ENCODE results near the gene RITA1. TPM values are rescaled to one million over a fixed set of nuclear protein-coding genes. Genes with fewer than 3 reads are reported as not detected.

Gene RITA1
- total RNA-seq, 1 experiment from 2014 or later, result 20.7 TPM

DNA sequence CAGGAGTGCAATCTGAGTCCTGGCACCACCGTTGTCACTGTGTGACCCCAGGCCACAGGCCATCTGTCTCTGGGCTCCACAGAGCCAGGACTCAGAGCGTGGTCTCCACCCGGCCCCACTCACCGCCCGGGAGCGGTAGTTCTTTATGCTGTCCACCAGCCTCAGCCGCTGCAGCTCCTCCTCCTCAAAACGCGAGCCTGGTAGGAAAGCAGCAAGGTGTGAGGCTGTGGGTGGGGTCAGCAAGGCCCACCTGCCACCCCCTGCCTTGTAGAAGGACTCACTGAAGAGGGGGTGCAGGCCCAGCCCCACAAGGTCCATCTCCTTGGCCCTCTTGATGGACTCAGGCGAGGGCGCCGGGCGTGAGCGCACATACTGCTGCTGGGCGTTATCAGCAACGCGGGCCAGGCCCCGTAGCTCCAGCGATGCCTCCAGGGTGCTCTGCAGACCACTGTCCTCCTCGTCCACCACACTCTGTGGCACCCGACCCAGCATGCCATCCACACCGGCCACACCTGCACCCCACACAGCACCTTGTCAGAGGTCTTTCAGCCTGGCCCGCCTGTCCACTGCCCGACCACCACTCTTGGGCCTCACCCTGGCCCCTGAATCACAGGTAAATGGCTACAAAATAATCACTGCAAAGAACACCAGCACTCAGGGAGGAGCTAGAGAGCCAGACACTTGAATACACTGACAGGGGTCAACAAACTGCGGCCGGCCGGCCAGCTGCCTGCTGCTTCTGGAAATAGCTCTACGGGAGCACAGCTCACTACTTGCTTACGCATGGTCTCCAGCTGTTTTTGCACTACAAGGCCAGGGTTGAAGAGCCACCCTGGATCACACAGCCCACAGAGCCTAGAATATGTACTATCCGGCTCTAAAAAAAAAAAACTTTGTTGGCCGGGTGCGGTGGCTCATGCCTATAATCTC lies 19.7 kb upstream of the RITA1 start (continued):
- TF ChIP-seq, protein P1, sequence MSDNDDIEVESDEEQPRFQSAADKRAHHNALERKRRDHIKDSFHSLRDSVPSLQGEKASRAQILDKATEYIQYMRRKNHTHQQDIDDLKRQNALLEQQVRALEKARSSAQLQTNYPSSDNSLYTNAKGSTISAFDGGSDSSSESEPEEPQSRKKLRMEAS (IDR thresholded peaks at IDR 0.05), result no peak
- TF ChIP-seq ZNF274 (IDR thresholded peaks at IDR 0.05; ENCODE audit: low read depth, low read length) (no peak), RAD21 (IDR thresholded peaks at IDR 0.05; ENCODE audit: low read depth) (no peak)
- TF ChIP-seq, protein P2, sequence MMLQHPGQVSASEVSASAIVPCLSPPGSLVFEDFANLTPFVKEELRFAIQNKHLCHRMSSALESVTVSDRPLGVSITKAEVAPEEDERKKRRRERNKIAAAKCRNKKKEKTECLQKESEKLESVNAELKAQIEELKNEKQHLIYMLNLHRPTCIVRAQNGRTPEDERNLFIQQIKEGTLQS (IDR thresholded peaks at IDR 0.05), result no peak

DNA sequence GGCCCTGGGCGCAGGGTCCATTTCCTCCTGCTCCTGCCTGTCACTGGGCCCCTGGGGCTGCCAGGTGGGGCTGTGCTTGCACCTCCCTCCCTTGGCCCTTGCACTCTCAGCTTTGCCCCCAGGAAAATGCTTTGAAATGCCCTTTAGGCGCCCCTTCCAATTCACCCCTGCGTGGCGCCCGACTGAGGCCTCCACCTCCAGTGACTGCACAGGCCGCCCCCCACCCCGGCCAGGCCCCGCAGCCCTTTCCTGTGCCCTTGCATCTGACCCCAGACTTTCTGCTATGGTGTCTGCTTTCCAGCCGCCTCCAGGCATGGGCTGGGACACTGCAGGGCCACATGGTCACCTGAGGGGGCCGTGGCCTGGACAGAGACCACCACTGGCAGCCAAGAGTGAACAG lies 17.7 kb upstream of the RITA1 start:
- ATAC-seq (no peak), DNase-seq (ENCODE audit: low read depth, low spot score) (no peak)
- ChIA-PET CTCF (no interaction called here), RAD21 (ENCODE audit: low non-redundant PET in 1 of 2, low total read pairs in 2 of 2, uncharacterized antibody in 2 of 2, unreplicated experiment in 2 of 2) (no interaction called here), POLR2A (no interaction called here)
- Histone ChIP-seq H3K79me2 (ENCODE audit: insufficient read depth, low read length) (peaks cover 11% of the 10 kb centered on the region; the same call in 1 of the 2 replicates), H3K9me2 (ENCODE audit: insufficient read depth) (no peaks in the 10 kb centered on the region), H3K36me3 (ENCODE audit: control insufficient read depth in 1 of 2, insufficient read depth in 2 of 2, low read length in 2 of 2) (peaks cover 37 to 43% of the 10 kb centered on the region in 2 experiments), H3K27me3 (ENCODE audit: insufficient read depth, low read length) (no peaks in the 10 kb centered on the region), H3K4me2 (ENCODE audit: low read length) (no peak overlapping the region), H2AFZ (ENCODE audit: low read depth, low read length, poor library complexity, severe bottlenecking) (no peak overlapping the region), H3K9me3 (ENCODE audit: control insufficient read depth in 1 of 2, insufficient read depth in 1 of 2, low read depth in 1 of 2, low read length in 2 of 2) (no peaks in the 10 kb centered on the region), H3K4me3 (replicated peaks in 1 of 2; ENCODE audit: low read depth in 1 of 2, low read length in 2 of 2) (no peak overlapping the region), H3K4me1 (ENCODE audit: control insufficient read depth in 1 of 2, insufficient read depth in 2 of 2, low read length in 2 of 2) (no peaks in the 10 kb centered on the region), H3K9ac (ENCODE audit: low read length) (no peak overlapping the region), H3K27ac (ENCODE audit: low read depth, low read length) (no peak overlapping the region), H4K20me1 (ENCODE audit: insufficient read depth) (no peaks in the 10 kb centered on the region)
- intact Hi-C loops (cut with micrococcal nuclease), result no loop called here
- BruUV-seq (replicated peaks), result no TSS peak
- TF ChIP-seq SRF (IDR thresholded peaks at IDR 0.05; ENCODE audit: low read depth) (no peak), RAD21 (IDR thresholded peaks at IDR 0.05; ENCODE audit: low read depth) (no peak), CEBPB (IDR thresholded peaks at IDR 0.05; ENCODE audit: low read depth) (no peak), POLR2AphosphoS5 (IDR thresholded peaks at IDR 0.05; ENCODE audit: low read depth, low read length) (no peak), SP1 (IDR thresholded peaks at IDR 0.05; ENCODE audit: low read depth) (no peak)
- TF ChIP-seq, protein P1 (IDR thresholded peaks at IDR 0.05), result no peak
